ENCODE results near the gene NPY.
"Not testable (repeated sequence)": the region's sequence is repeated elsewhere in the genome, so short reads cannot be mapped to it uniquely, and the experiment has no call there.

Gene NPY

GRCh38 chr7:24283897-24284698 lies at the start of gene NPY:
Gene NPY, plus strand, starts transcription at chr7:24284190. Its CDS starts 1,051 bp downstream, at chr7:24285241.
- DNase-seq (ENCODE audit: low spot score), result peak; percentile 35

GRCh38 chr7:24239260-24239659 lies 44.7 kb upstream of the NPY start:
- no peak for DNase-seq (ENCODE audit: low spot score)

GRCh38 chr7:24241206-24241605 lies 42.8 kb upstream of the NPY start:
- no peak for DNase-seq (ENCODE audit: low spot score)

GRCh38 chr7:24244554-24244953 lies 39.4 kb upstream of the NPY start:
- no peak for DNase-seq (ENCODE audit: low spot score)

- DNase-seq (ENCODE audit: low spot score), result no peak
These were observed 38.6 kb upstream of the NPY start for GRCh38 chr7:24245362-24245761.

GRCh38 chr7:24249266-24249665 lies 34.7 kb upstream of the NPY start:
- no peak for DNase-seq (ENCODE audit: low spot score)

- no peak for DNase-seq (ENCODE audit: low spot score)
These were observed 32.4 kb upstream of the NPY start for GRCh38 chr7:24251568-24251967.

DNA sequence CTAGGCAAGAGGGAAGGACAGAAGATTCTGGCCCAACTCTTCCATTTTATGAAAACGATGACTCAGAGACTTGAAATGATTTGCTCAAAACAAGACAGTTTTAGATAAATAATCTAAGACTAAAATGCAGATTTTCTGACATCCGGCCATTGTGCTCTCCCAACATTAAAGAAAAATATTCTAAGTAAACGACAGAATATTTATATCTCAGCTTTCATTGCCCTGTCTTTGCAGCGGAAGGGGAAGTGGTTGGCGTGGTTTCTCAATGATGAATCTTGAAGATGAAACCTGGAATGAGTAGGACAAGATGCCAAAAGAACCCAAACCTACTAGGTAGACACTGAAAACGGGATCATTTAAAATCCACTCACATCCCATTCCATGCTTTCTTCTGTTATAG lies 28.9 kb upstream of the NPY start:
- no peak for DNase-seq (ENCODE audit: low spot score)

DNA sequence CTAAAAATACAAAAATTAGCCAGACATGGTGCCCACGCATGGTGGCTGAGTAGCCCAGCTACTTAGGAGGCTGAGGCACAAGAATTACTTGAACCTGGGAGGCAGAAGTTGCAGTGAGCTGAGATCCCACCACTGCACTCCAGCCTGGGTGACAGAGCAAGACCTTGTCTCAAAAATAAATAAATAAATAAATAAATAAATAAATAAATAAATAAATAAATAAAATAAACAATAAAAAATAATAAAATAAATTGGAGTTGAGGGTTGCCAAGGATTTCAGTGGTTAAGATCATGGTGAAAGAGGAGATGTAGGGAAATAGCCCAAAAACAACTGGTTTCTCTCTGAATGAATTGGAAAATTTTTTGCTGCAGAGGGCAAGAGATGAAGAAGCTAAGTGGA lies 25.7 kb upstream of the NPY start:
- DNase-seq (ENCODE audit: low spot score), result not testable (repeated sequence)

- no peak for DNase-seq (ENCODE audit: low spot score)
These were observed 12.1 kb upstream of the NPY start for GRCh38 chr7:24271938-24272337.

GRCh38 chr7:24279512-24279911 lies 4.5 kb upstream of the NPY start:
- DNase-seq (ENCODE audit: low spot score), result no peak

GRCh38 chr7:24283554-24283896 lies 465 bp upstream of the NPY start:
- no peak for DNase-seq (ENCODE audit: low spot score)

- peak; percentile 3 for DNase-seq (ENCODE audit: low spot score)
These were observed 913 bp downstream of the NPY start for GRCh38 chr7:24284699-24285506.

DNA sequence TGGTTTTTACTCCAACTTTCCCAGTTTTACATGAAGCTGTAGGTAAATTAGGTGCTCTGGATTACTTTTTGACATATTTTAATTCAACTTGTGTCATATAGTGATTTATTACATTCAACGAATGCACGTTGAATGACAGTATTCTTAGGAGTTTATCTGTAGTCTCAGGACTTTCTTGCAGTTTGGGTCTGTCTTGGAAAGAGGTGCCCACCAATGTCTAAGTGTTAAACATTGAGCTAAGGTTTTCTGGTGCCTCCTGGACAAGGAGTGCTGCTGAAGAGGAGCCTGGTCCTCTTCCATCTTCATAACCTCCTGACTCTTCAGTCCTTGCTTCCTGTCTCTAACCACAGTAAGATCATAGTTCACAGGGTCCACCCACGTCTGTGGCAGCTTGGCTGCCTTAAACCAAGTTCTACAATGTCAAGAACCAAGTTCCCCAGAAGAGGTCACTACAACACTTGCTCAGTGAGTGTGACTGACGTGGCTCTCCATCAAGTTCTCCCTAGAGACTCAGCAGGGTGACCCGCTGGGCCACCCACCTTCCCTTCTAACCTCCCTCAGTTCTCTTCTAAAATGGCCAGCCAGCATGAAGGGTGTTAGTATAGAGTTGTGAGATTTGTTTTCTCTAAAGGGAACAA lies 6.1 kb downstream of the NPY start:
- DNase-seq (ENCODE audit: low spot score), result peak; percentile 56

GRCh38 chr7:24291271-24291670 lies 7.3 kb downstream of the NPY start:
- no peak for DNase-seq (ENCODE audit: low spot score)

- no peak for DNase-seq (ENCODE audit: low spot score)
These were observed 13.4 kb downstream of the NPY start for GRCh38 chr7:24297362-24297761.

GRCh38 chr7:24298696-24299095 lies 14.7 kb downstream of the NPY start:
- DNase-seq (ENCODE audit: low spot score), result no peak

- DNase-seq (ENCODE audit: low spot score), result peak; percentile 6
These were observed 15.2 kb downstream of the NPY start for GRCh38 chr7:24299192-24299591.

DNA sequence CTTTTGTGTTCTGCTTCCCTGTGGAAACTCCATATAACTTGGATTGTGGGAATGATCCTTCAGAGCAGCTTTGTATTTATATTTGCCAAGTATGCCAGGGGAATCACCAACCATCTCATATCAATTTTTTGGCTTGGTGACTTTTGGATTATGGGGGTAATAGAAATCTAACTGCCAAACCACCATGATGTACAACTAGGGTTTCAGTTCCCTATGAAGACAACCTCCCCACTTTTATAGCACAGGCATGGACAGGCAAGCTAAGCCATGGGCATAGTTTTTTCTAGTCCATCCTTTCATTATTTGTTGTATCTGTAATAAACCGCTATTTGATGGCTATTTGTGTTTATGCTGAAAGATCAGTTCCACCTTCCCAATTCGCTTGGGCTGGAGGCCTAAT lies 17.7 kb downstream of the NPY start:
- DNase-seq (ENCODE audit: low spot score), result no peak

GRCh38 chr7:24304494-24305095 lies 20.6 kb downstream of the NPY start:
- no peak for DNase-seq (ENCODE audit: low spot score)

- DNase-seq (ENCODE audit: low spot score), result no peak
These were observed 23.3 kb downstream of the NPY start for GRCh38 chr7:24307326-24307725.

GRCh38 chr7:24312588-24312987 lies 28.6 kb downstream of the NPY start:
- no peak for DNase-seq (ENCODE audit: low spot score)

GRCh38 chr7:24313777-24314176 lies 29.8 kb downstream of the NPY start:
- no peak for DNase-seq (ENCODE audit: low spot score)

All from germinal center (tissue), 1 donor.